ENCODE data around the gene CPNE6. TPM values are rescaled to one million over a fixed set of nuclear protein-coding genes. Genes with fewer than 3 reads are reported as not detected.

CPNE6 gene
- total and polyA plus RNA-seq, 2 of the 13 experiments (the other 11 are each of a cell fraction or from before 2014, with no cell fraction given) = not detected

GRCh38 chr14:24108336-24108874 lies 37.0 kb downstream of the CPNE6 start:
- Histone ChIP-seq H3K4me1 (ENCODE audit: insufficient read depth, low read length) (peaks cover 60% of the 10 kb centered on the region), H4K20me1 (ENCODE audit: insufficient read depth, low read length) (no peaks in the 10 kb centered on the region), H3K9ac (ENCODE audit: insufficient read depth, low read depth, low read length) (no peak overlapping the region; the same call in 1 of the 2 replicates), H3K4me2 (ENCODE audit: low read depth, low read length) (peak overlapping the region; percentile 34; the same call in 1 of the 2 replicates), H3K79me2 (ENCODE audit: insufficient read depth, low read length) (peaks cover 2% of the 10 kb centered on the region), H3K27me3 (ENCODE audit: control insufficient read depth in 1 of 2, insufficient read depth in 2 of 2, low read length in 2 of 2) (no peaks in the 10 kb centered on the region), H3K4me3 (replicated peaks in 1 of 3; ENCODE audit: insufficient read depth in 1 of 3, low read depth in 2 of 3, low read length in 3 of 3) (no peak overlapping the region), H3K36me3 (replicated peaks in 1 of 2; ENCODE audit: control insufficient read depth in 1 of 2, insufficient read depth in 2 of 2, low read length in 2 of 2) (peaks cover 7 to 8% of the 10 kb centered on the region in 2 experiments), H3K27ac (ENCODE audit: extremely low read length, insufficient read depth, low read length) (no peak overlapping the region), H2AFZ (ENCODE audit: low read length) (no peak overlapping the region), H3K9me3 (ENCODE audit: low read length) (no peaks in the 10 kb centered on the region; the same call in 1 of the 2 replicates)
- 35% methylated on average over 5 of the region's 5 CpGs for WGBS (ENCODE audit: low lambda C conversion rate)
- intact Hi-C loops (cut with micrococcal nuclease; ENCODE audit: unreplicated experiment) = loop anchor here (1.0 kb wide), 4 partner anchors 13 to 53 kb away; partner anchors contain the start of gene IRF9
- ChIA-PET CTCF (ENCODE audit: low intra/inter-chr PET ratio, low total read pairs) (interaction anchor here (1.5 to 5.4 kb wide), 6 partner anchors 14 to 95 kb away, joined by 3 to 86 read pairs (median 20); partner anchors contain the start of genes IRF9 and PCK2), POLR2A (interaction anchor here (0.8 to 11.8 kb wide), 19 partner anchors 13 to 1131 kb away, joined by 3 to 594 read pairs (median 6); partner anchors contain the start of genes CARMIL3, CHMP4A, CIDEB and EMC9)
- in situ Hi-C loops (cut with HindIII; ENCODE audit: extremely low pct_ligation_motif_present, low pct_unique_long_range_greater_than_20kb) = loop anchor here (25.0 kb wide), 1 partner anchor 1521 kb away; the partner anchor contains the start of genes ABHD4 and DAD1
- ATAC-seq = no peak
- DNase-seq (ENCODE audit: low spot score) = no peak
- no TSS peak for BruUV-seq (replicated peaks)
- no peak for FAIRE-seq
- TF ChIP-seq DNMT3B (CRISPR knock-in tag; conservative IDR thresholded peaks at IDR 0.05) = no peak
- TF ChIP-seq ZSCAN5A (CRISPR knock-in tag; IDR thresholded peaks at IDR 0.05; ENCODE audit: borderline replicate concordance) = peak; percentile 55; the same call in 1 of the 2 replicates
- no peak for TF ChIP-seq MEIS1 (CRISPR knock-in tag; IDR thresholded peaks at IDR 0.05; ENCODE audit: borderline replicate concordance)
- TF ChIP-seq ZNF382 (CRISPR knock-in tag; IDR thresholded peaks at IDR 0.05; ENCODE audit: borderline replicate concordance) = no peak
- no peak for TF ChIP-seq ZFP41 (CRISPR knock-in tag; IDR thresholded peaks at IDR 0.05; ENCODE audit: borderline replicate concordance)
- TF ChIP-seq ZNF317 (CRISPR knock-in tag; IDR thresholded peaks at IDR 0.05) = no peak; the same call in 1 of the 2 replicates
- TF ChIP-seq HMGA1 (CRISPR knock-in tag; conservative IDR thresholded peaks at IDR 0.05) = peak; percentile 99; the same call in 1 of the 2 replicates
- TF ChIP-seq NR1H2 (CRISPR knock-in tag; IDR thresholded peaks at IDR 0.05; ENCODE audit: borderline replicate concordance, low read depth) = no peak
- no peak for TF ChIP-seq TP53 (CRISPR knock-in tag; conservative IDR thresholded peaks at IDR 0.05)
- no peak for TF ChIP-seq GTF3A (CRISPR knock-in tag; conservative IDR thresholded peaks at IDR 0.05)
- TF ChIP-seq ZC3H4 (CRISPR knock-in tag; IDR thresholded peaks at IDR 0.05; ENCODE audit: borderline replicate concordance) = peak; percentile 56; the same call in 1 of the 2 replicates
- TF ChIP-seq LBX2 (CRISPR knock-in tag; IDR thresholded peaks at IDR 0.05; ENCODE audit: borderline replicate concordance) = no peak
- TF ChIP-seq ZNF619 (CRISPR knock-in tag; IDR thresholded peaks at IDR 0.05) = no peak
- TF ChIP-seq ZNF350 (CRISPR knock-in tag; IDR thresholded peaks at IDR 0.05; ENCODE audit: borderline replicate concordance, low read depth) = peak; percentile 35; the same call in 1 of the 2 replicates

All from HepG2 (cell line).